GM12873 (cell line): ENCODE measurements around the gene TMEM9B.

Source experiments
- TF ChIP-seq, protein P1 (sequence below): IDR thresholded peaks from 2 replicates; pipeline ENCODE4 v1.5.1; 2012; ENCODE audit warnings: low read depth, mild to moderate bottlenecking, moderate library complexity, low read length, control low read depth; ENCODE audit not compliant: insufficient read depth; ENCODE audit errors: missing control alignments

Gene TMEM9B

DNA sequence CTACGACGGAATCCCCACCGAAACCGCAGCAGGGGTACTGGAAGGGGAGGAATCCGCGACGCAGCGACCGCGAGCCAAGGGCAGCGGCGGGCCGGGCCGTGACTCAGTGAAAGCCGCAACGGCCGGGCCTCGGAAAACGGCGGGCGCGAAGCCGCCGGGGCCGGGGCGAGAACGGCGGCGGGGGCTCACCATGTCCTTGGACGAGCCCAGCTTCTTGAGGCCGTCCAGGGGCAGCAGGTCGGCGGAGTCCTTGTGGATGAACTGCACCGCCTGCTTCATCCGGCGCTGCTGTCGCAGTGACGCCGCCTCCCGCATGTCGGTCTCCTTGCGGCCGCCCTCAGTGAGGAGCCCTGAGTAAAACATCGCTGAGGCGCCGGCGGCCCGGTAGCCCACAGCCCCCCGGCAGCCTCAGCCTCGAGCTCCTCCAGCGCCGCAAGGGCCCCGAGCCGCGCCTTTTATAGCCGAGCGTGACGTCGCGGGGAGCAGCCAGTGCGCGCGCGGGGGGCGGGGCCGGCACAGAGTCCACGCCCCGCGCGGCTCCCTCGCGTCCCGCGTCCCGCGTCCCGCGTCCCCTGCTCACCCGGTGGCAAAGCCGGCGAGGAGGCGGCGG lies 39.4 kb upstream of the TMEM9B start, which contains the start of gene NRIP3:
NRIP3 (minus strand) TSS at position 429 of the 610 bp plus-strand sequence; CDS start at position 363, 66 bp downstream.
- TF ChIP-seq, protein P1, sequence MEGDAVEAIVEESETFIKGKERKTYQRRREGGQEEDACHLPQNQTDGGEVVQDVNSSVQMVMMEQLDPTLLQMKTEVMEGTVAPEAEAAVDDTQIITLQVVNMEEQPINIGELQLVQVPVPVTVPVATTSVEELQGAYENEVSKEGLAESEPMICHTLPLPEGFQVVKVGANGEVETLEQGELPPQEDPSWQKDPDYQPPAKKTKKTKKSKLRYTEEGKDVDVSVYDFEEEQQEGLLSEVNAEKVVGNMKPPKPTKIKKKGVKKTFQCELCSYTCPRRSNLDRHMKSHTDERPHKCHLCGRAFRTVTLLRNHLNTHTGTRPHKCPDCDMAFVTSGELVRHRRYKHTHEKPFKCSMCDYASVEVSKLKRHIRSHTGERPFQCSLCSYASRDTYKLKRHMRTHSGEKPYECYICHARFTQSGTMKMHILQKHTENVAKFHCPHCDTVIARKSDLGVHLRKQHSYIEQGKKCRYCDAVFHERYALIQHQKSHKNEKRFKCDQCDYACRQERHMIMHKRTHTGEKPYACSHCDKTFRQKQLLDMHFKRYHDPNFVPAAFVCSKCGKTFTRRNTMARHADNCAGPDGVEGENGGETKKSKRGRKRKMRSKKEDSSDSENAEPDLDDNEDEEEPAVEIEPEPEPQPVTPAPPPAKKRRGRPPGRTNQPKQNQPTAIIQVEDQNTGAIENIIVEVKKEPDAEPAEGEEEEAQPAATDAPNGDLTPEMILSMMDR, result no peak

DNA sequence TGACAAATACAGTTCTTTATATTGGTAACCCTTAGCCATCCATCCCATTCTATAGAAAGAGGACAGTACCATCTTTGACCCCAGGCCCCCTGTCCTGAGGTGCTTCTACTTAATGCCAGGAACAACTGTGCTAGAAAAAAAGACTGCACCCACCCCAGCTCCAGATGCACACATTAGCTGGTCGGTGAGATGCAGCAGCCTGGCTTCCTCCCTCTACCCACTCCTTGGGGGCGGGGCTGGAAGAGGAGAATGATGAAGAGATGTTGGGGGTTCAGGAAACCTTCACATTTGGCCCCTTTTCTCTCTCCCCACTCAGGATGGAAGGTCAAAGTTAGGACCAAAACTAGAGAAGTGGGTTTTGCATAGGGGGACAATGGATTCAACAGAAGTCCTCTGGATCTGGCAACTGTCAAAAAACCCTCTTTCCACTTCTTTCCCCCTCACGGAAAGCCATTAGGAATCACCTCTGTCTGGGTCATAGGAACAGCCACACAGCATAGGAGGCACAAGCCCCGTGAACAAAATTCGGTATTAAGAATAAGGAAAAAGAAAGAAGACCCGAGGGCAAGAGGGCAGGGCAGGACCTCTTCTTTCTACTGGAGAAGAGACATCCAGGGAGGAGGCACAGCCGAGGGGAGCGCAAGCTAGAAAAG lies 38.8 kb upstream of the TMEM9B start:
- TF ChIP-seq, protein P1, result no peak

DNA sequence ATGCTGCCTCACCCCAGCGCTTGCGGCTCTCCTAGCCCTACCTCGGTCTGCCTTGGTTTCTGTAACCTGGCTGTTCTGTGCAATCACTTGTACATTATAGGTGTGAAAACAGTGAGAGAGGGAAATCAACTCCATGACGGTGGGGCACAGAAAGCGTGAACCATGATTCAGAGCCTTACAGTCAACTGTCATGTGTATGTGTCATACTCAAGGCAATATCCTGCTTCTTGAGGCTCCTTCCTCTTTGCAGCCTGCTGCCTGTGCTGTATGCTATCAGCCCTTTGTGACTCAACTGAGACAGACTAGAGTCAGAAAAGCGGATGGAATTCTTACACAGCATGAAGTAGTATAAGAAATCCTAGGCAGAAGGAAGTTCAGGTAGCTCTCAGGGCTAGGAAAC lies 37.5 kb upstream of the TMEM9B start:
- TF ChIP-seq, protein P1, result no peak

DNA sequence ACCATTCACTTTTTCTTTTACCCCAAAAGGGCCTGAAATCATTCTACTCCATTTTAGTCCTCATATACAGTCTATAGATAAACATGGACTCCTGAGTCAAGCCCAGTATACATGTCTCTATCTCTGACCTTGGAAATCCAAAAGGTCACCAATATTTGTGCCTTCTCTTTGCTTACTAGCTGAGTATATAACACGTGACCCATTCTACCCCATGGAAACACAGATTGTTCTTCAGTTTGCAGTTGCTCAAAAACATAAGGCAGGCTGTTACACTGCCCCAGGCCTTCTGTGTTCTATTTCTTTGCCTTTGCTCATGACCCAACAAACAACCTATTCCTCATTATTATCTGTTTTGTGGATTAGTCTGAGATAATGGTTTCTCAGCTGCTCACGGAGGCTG lies 33.8 kb upstream of the TMEM9B start:
- TF ChIP-seq, protein P1, result no peak

DNA sequence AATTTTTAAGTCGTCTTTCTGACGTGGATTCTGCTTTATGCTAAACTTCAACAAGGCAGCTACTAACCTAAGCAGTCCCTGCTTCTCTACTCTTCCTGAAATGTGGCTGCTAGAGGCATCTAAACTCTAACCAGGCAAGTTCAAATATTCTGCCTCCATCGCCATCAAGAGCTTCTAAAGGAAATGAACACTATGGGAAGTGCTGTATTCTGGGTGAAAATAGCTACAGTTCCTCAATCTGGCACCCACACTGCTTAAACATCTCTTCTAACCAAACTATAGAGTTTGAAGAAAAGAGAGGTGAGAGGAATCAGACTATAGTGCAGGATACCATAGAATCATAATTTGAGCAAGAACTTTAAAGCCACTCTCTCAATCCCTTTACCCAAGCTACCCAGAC lies 33.2 kb upstream of the TMEM9B start:
- TF ChIP-seq, protein P1, result no peak

DNA sequence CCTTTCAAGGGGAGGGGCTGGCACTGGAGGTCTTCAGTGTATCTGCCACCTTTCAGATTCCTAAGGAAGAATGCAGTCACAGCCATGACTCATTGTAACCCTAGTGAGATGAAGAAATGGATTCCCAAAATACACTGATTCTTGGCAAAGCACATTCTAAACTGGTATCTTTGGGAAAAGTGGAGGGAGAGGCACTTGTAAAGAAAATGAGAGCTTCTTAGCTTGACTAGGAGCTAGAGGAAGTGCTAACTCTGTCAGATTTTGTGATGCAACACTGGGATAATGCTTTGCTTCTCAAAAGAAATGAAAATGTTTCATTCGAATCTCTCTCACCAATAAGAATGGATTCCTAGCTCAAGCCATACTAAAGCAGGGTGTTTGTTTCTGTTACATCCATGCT lies 25.2 kb upstream of the TMEM9B start:
- TF ChIP-seq, protein P1, result no peak

DNA sequence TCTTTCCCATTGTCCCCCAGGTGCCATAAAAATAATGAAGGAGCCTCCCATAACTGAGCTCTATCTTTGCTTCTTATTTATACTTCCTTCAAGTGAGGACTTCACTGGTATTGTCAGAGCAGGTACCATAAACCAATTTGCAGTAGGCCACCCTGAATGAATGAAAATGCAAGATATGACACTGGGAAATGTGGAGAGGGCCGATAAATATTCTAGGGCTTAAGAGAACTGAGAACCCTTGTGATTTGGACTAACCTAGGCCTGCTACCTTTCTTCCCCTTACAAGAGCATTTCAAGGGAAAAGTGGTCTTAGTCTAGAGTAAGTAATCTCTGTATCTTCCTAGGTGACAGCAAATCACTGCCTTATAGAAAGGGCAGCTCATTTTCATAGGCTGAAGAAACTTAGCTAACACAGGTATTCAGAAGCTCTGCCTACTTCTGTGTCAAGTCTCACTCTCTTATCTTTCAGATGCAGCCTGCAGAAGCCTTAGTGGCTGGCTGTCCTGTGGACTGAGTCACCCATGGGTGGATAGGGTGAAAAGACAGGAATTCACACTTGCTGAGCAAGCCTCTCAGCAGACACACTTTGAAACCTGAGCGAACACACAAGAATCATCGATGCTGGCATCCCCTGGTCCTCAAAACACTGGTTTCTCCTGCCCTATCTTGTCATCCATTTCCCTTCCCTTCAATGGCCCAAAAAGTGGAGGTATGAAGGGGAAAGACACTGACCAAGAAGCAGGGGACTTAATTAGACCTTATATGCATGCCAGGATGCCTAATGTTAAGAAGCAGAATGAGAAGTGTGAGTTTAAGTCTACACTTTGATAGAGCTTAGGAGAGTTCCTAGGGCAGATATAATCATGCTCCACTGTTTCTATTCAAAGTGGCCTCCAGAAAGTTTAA lies 24.3 kb upstream of the TMEM9B start:
- TF ChIP-seq, protein P1, result no peak
